Esophagus (tissue), 2 donors: ENCODE results near the gene C21orf58. TPM values are rescaled to one million over a fixed set of nuclear protein-coding genes. Genes with fewer than 3 reads are reported as not detected.
"Not testable (repeated sequence)": the region's sequence is repeated elsewhere in the genome, so short reads cannot be mapped to it uniquely, and the experiment has no call there.

Experiments
- H3K27ac ChIP-seq, 2 donors: one replicate each; pipeline ENCODE4 v1.5.1; 2013; ENCODE audit warnings: low read depth in 2 of 2, mild to moderate bottlenecking in 2 of 2, inconsistent platforms in 1 of 2, low read length in 1 of 2, moderate library complexity in 1 of 2
- H3K27me3 ChIP-seq, 2 donors: one replicate each; pipeline ENCODE4 v1.6.1; 2013; ENCODE audit warnings: low read length in 2 of 2, control low read depth in 1 of 2, mild to moderate bottlenecking in 1 of 2; ENCODE audit not compliant: insufficient read depth in 2 of 2, control insufficient read depth in 1 of 2
- H3K36me3 ChIP-seq, 2 donors: one replicate each; pipeline ENCODE4 v1.6.1; 2013; ENCODE audit warnings: low read length in 1 of 2; ENCODE audit not compliant: control insufficient read depth in 2 of 2, insufficient read depth in 2 of 2
- H3K4me1 ChIP-seq, 2 donors: one replicate each; pipeline ENCODE4 v1.6.1; 2013; ENCODE audit warnings: low read length in 1 of 2; ENCODE audit not compliant: control insufficient read depth in 2 of 2, insufficient read depth in 2 of 2
- H3K4me3 ChIP-seq, 2 donors: one replicate each; pipeline ENCODE4 v1.5.1; 2013; ENCODE audit warnings: low read length in 2 of 2, mild to moderate bottlenecking in 2 of 2, low read depth in 1 of 2, moderate library complexity in 1 of 2
- H3K9me3 ChIP-seq, 2 donors: one replicate each; pipeline ENCODE4 v1.6.1; 2013; ENCODE audit warnings: mild to moderate bottlenecking in 2 of 2, low read depth in 1 of 2, low read length in 1 of 2, moderate library complexity in 1 of 2; ENCODE audit not compliant: control insufficient read depth in 2 of 2, insufficient read depth in 1 of 2
- WGBS, 2 donors: extraction: QIAGEN DNeasy Blood & Tissue Kit; methylation state at CpG; one replicate each; pipeline ENCODE4 v1.1.7; 2013; 5-methylcytosine and 5-hydroxymethylcytosine counted together
- polyA plus RNA-seq, 2 donors: library from polyadenylated mRNA; stranded (reverse); fragments of 200-250 nt; gene quantifications; one replicate each; pipeline ENCODE4 v1.2.3, GENCODE V29; 2013
- donor health status: healthy with polysubstance abuse.
- donor health status: Bipolar disorder and iron deficiency.

The C21orf58 gene
- 1 to 10 TPM; 2.5 to 7.1 TPM for polyA plus RNA-seq

GRCh38 chr21:46323710-46324389, at the start of gene C21orf58, which contains the start of gene PCNT:
C21orf58 (minus strand) TSS chr21:46323870; CDS start chr21:46322738, 1,132 bp downstream.
PCNT (plus strand) TSS chr21:46324156; CDS start chr21:46324229, 73 bp downstream.
- WGBS, 2 donors = 0% methylated on average over 76 of the region's 76 CpGs
- Histone ChIP-seq H3K36me3 (peaks cover 0 to 5% of the 10 kb centered on the region in 2 donors), H3K4me1 (peaks cover 4 to 10% of the 10 kb centered on the region in 2 donors), H3K27me3 (no peaks in the 10 kb centered on the region), H3K9me3 (no peaks in the 10 kb centered on the region), H3K4me3 (peak within 1 kb of the TSS; percentile 80 to 87), H3K27ac (peak within 1 kb of the TSS; percentile 97 to 99)

GRCh38 chr21:46372947-46373346, 49.3 kb upstream of the C21orf58 start:
- WGBS, 2 donors = 92 to 94% methylated on average over 10 of the region's 10 CpGs

GRCh38 chr21:46372014-46372485, 48.4 kb upstream of the C21orf58 start:
- H3K4me1 ChIP-seq = no peaks in the 10 kb centered on the region
- no peaks in the 10 kb centered on the region for H3K9me3 ChIP-seq
- no peaks in the 10 kb centered on the region for H3K27me3 ChIP-seq
- peaks cover 9 to 22% of the 10 kb centered on the region in 2 donors for H3K36me3 ChIP-seq
- no peak overlapping the region for H3K4me3 ChIP-seq
- H3K27ac ChIP-seq = no peak overlapping the region
- 96 to 97% methylated on average over 7 of the region's 7 CpGs for WGBS, 2 donors

More at GRCh38 chr21:46372947-46373346, 49.3 kb upstream of the C21orf58 start:
- H3K27ac ChIP-seq, H3K4me3 ChIP-seq, H3K9me3 ChIP-seq, H3K4me1 ChIP-seq, H3K27me3 ChIP-seq: not testable (repeated sequence)
- H3K36me3 ChIP-seq = peaks cover 9 to 21% of the 10 kb centered on the region in 2 donors

- peaks cover 9 to 28% of the 10 kb centered on the region in 2 donors for H3K36me3 ChIP-seq
- 94 to 95% methylated on average over 16 of the region's 16 CpGs for WGBS, 2 donors
- H3K4me3 ChIP-seq = no peak overlapping the region
- H3K9me3 ChIP-seq = no peaks in the 10 kb centered on the region
- no peaks in the 10 kb centered on the region for H3K27me3 ChIP-seq
- H3K27ac ChIP-seq = no peak overlapping the region
- no peaks in the 10 kb centered on the region for H3K4me1 ChIP-seq
Measured at GRCh38 chr21:46371204-46372013, 47.7 kb upstream of the C21orf58 start.

- WGBS, 2 donors = 86 to 88% methylated on average over 20 of the region's 20 CpGs
- H3K4me3 ChIP-seq = no peak overlapping the region
- H3K27ac ChIP-seq = no peak overlapping the region
- peaks cover 11 to 31% of the 10 kb centered on the region in 2 donors for H3K36me3 ChIP-seq
- no peaks in the 10 kb centered on the region for H3K9me3 ChIP-seq
- no peaks in the 10 kb centered on the region for H3K4me1 ChIP-seq
- no peaks in the 10 kb centered on the region for H3K27me3 ChIP-seq
Measured at GRCh38 chr21:46369520-46370235, 46.0 kb upstream of the C21orf58 start.

GRCh38 chr21:46368533-46369285, 45.0 kb upstream of the C21orf58 start:
- no peak overlapping the region for H3K4me3 ChIP-seq
- no peak overlapping the region for H3K27ac ChIP-seq
- no peaks in the 10 kb centered on the region for H3K4me1 ChIP-seq
- peaks cover 16 to 36% of the 10 kb centered on the region in 2 donors for H3K36me3 ChIP-seq
- WGBS, 2 donors = 65 to 67% methylated on average over 11 of the region's 11 CpGs
- no peaks in the 10 kb centered on the region for H3K27me3 ChIP-seq
- no peaks in the 10 kb centered on the region for H3K9me3 ChIP-seq

- H3K36me3 ChIP-seq = peaks cover 14 to 43% of the 10 kb centered on the region in 2 donors
- 95 to 97% methylated on average over 20 of the region's 20 CpGs for WGBS, 2 donors
- H3K9me3 ChIP-seq = no peaks in the 10 kb centered on the region
- no peak overlapping the region for H3K4me3 ChIP-seq
- H3K27ac ChIP-seq = no peak overlapping the region
- no peaks in the 10 kb centered on the region for H3K27me3 ChIP-seq
- H3K4me1 ChIP-seq = no peaks in the 10 kb centered on the region
Measured at GRCh38 chr21:46366966-46367365, 43.3 kb upstream of the C21orf58 start.

- no peaks in the 10 kb centered on the region for H3K9me3 ChIP-seq
- peaks cover 11 to 41% of the 10 kb centered on the region in 2 donors for H3K36me3 ChIP-seq
- H3K27ac ChIP-seq = no peak overlapping the region
- WGBS, 2 donors = 91 to 93% methylated on average over 19 of the region's 19 CpGs
- no peaks in the 10 kb centered on the region for H3K4me1 ChIP-seq
- no peak overlapping the region for H3K4me3 ChIP-seq
- no peaks in the 10 kb centered on the region for H3K27me3 ChIP-seq
Measured at GRCh38 chr21:46366561-46366960, 42.9 kb upstream of the C21orf58 start.

- WGBS, 2 donors = 94 to 95% methylated on average over 11 of the region's 11 CpGs
- Histone ChIP-seq H3K9me3 (no peaks in the 10 kb centered on the region), H3K4me3 (no peak overlapping the region), H3K27ac (no peak overlapping the region), H3K36me3 (peaks cover 11 to 40% of the 10 kb centered on the region in 2 donors), H3K4me1 (no peaks in the 10 kb centered on the region), H3K27me3 (no peaks in the 10 kb centered on the region)
Measured at GRCh38 chr21:46366091-46366490, 42.4 kb upstream of the C21orf58 start.
